Measurements from ENCODE around the gene TMEM183A. TPM values are rescaled to one million over a fixed set of nuclear protein-coding genes. Genes with fewer than 3 reads are reported as not detected.

The TMEM183A gene
- total and polyA plus RNA-seq, 2 of the 4 experiments (the other 2 are of a cell fraction) = 56.8 to 63.1 TPM

- Histone ChIP-seq H3K27me3 (ENCODE audit: control insufficient read depth, insufficient read depth, low read length) (no peaks in the 10 kb centered on the region), H2AK9ac (replicated peaks; ENCODE audit: low read depth, low read length, poor library complexity) (no peak overlapping the region), H3K79me1 (ENCODE audit: low read depth in 1 of 2, low read length in 2 of 2) (peaks cover 0 to 7% of the 10 kb centered on the region in 2 experiments; a peak in 2 of 4 replicates), H2BK15ac (ENCODE audit: low read depth, low read length) (no peak overlapping the region), H2BK20ac (ENCODE audit: low read depth, low read length) (no peak overlapping the region), H2AFZ (replicated peaks; ENCODE audit: low read length, poor library complexity) (no peak overlapping the region), H3K4me1 (ENCODE audit: control insufficient read depth, insufficient read depth, low read length) (peaks cover 19% of the 10 kb centered on the region), H3K14ac (replicated peaks; ENCODE audit: low read depth, low read length) (no peak overlapping the region), H3K9me3 (ENCODE audit: control insufficient read depth, insufficient read depth, low read length) (no peaks in the 10 kb centered on the region), H3K36me3 (ENCODE audit: control insufficient read depth, insufficient read depth, low read length) (no peaks in the 10 kb centered on the region), H3K9me1 (ENCODE audit: insufficient read depth, low read length) (0 out of 2 replicates have a peak, but pooled peaks cover 5% of the 10 kb centered on the region), H3K9ac (ENCODE audit: low read depth, low read length) (no peak overlapping the region), H4K5ac (ENCODE audit: low read depth, low read length) (no peak overlapping the region), H3K23ac (ENCODE audit: low read depth, low read length) (no peak overlapping the region), H2BK5ac (ENCODE audit: low read depth, low read length, poor library complexity, severe bottlenecking) (no peak overlapping the region), H4K20me1 (ENCODE audit: insufficient read depth, low read length) (peaks cover 18% of the 10 kb centered on the region), H4K8ac (ENCODE audit: low read depth in 2 of 2, low read length in 2 of 2) (no peak overlapping the region), H3K4ac (ENCODE audit: low read depth, low read length) (no peak overlapping the region), H4K91ac (ENCODE audit: insufficient read depth, low read depth, low read length) (no peak overlapping the region), H3K4me3 (ENCODE audit: insufficient read depth, low read depth, low read length) (no peak overlapping the region), H2BK120ac (ENCODE audit: low read depth, low read length) (no peak overlapping the region), H3K4me2 (ENCODE audit: low read depth, low read length) (no peak overlapping the region), H2AK5ac (ENCODE audit: low read depth, low read length) (peak overlapping the region; percentile 30; the same call in 1 of the 2 replicates), H3K27ac (ENCODE audit: insufficient read depth, low read length) (no peak overlapping the region), H3K56ac (ENCODE audit: extremely low read depth, insufficient read depth, low read length) (no peak overlapping the region), H3K18ac (ENCODE audit: low read depth, low read length) (no peak overlapping the region)
- no CpG with 5 or more reads among the region's 2 CpGs for WGBS, 2 experiments (ENCODE audit: extremely low coverage in 2 of 2, insufficient read length in 1 of 2)
- intact Hi-C loops (cut with micrococcal nuclease) = loop anchor here (5.0 to 10.0 kb wide), 3 partner anchors 81 to 448 kb away; no protein-coding TSS in a partner anchor
- dilution Hi-C loops (cut with HindIII; ENCODE audit: low sequenced_read_pairs, unreplicated experiment) = no loop called here
- no peak for TF ChIP-seq ELK1 (IDR thresholded peaks at IDR 0.05; ENCODE audit: borderline replicate concordance, low read depth, low read length)
- TF ChIP-seq MAFK (IDR thresholded peaks at IDR 0.05; ENCODE audit: low read depth, low read length) = no peak
- no peak for TF ChIP-seq RFX5 (IDR thresholded peaks at IDR 0.05; ENCODE audit: low read depth, low read length)
- CTCF ChIA-PET = interaction anchor here (7.2 kb wide), 1 partner anchor 180 kb away, joined by 49 read pairs; no protein-coding TSS in a partner anchor
- POLR2A ChIA-PET (ENCODE audit: unreplicated experiment) = no interaction called here
- no TSS peak for BruUV-seq (replicated peaks)
- ATAC-seq (ENCODE audit: low read depth) (no peak), DNase-seq (no peak)
- in situ Hi-C loops (cut with MboI; ENCODE audit: low sequenced_read_pairs) = loop anchor here (5.0 kb wide), 1 partner anchor 181 kb away; no protein-coding TSS in a partner anchor
Measured at GRCh38 chr1:203036537-203036936, 29.4 kb downstream of the TMEM183A start.
